D721Med (cell line): ENCODE results near the gene SHB.

Experiments used
- DNase-seq: peaks from one replicate; pipeline ENCODE4 v3.0.0; 2011; ENCODE audit warnings: low spot score; ENCODE audit not compliant: insufficient read length
- FAIRE-seq: peaks from 2 replicates; lab custom pipeline; 2011; peaks lifted over from hg19 to GRCh38; lab: Jason Lieb, UNC
- TF ChIP-seq, protein P1 (sequence below): IDR thresholded peaks from 2 replicates; pipeline ENCODE4 v1.5.1; 2012; ENCODE audit warnings: mild to moderate bottlenecking, control low read depth; ENCODE audit not compliant: insufficient read depth; ENCODE audit errors: missing control alignments

SHB gene

DNA sequence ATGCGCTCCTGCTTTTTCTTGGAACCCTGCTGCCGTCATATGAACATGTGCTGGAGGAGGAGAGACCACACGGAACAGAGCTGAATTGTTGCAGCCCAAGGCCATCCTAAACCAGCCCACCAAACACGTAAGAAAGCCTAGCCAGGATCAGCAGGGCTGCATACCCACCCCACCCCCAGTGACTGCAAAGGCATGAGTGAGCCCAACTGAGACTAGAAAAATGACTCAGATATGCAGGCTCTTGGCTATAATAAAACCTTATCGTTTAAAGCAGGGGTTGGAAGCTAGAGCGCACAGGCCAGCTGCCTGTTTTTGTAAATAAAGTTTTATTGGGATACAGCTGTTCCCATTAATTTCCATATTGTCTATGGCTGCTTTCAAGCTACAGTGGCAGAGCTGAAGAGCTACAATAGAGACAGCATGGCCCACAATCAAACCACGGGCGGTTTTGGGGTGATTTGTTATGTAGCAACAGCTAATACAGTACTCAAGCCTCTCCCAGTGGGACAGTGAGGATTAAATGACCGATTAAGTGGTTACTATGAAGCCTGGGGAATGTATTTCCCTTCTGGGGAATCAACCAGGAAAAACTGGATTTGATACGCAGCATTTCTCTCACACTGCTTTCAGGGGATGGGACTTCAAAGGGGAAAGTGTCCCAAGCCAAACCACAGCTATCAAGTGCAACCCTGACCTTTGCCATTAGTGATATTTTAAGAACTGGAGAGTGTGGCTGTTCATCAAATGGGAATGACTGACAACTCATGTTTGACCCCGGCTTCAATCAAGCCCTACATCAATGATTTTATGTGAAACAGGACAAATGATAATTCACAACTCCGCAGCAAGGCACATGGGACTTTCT lies 6.3 kb downstream of the SHB start:
- FAIRE-seq (no peak), DNase-seq (no peak)
- TF ChIP-seq, protein P1, sequence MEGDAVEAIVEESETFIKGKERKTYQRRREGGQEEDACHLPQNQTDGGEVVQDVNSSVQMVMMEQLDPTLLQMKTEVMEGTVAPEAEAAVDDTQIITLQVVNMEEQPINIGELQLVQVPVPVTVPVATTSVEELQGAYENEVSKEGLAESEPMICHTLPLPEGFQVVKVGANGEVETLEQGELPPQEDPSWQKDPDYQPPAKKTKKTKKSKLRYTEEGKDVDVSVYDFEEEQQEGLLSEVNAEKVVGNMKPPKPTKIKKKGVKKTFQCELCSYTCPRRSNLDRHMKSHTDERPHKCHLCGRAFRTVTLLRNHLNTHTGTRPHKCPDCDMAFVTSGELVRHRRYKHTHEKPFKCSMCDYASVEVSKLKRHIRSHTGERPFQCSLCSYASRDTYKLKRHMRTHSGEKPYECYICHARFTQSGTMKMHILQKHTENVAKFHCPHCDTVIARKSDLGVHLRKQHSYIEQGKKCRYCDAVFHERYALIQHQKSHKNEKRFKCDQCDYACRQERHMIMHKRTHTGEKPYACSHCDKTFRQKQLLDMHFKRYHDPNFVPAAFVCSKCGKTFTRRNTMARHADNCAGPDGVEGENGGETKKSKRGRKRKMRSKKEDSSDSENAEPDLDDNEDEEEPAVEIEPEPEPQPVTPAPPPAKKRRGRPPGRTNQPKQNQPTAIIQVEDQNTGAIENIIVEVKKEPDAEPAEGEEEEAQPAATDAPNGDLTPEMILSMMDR, result no peak

DNA sequence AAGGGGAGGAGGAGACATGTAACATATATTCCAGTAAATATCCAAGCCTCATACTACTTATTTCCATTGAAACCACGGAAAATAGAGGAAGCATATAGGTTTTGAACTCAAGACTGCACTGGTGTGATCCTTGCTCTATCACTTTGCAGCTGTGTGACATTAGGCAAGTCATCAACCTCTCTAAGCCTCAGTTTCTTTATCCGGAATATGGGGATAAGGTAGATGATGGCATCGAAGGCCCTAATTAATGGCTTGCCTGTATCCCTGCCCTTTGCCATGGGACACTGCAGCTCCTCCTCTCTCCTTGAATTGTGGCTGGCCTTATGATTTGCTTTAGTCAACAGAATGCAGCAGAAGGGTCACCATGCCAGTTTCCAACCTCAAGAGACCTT lies 6.9 kb downstream of the SHB start:
- TF ChIP-seq, protein P1, result no peak
- DNase-seq (no peak), FAIRE-seq (no peak)

DNA sequence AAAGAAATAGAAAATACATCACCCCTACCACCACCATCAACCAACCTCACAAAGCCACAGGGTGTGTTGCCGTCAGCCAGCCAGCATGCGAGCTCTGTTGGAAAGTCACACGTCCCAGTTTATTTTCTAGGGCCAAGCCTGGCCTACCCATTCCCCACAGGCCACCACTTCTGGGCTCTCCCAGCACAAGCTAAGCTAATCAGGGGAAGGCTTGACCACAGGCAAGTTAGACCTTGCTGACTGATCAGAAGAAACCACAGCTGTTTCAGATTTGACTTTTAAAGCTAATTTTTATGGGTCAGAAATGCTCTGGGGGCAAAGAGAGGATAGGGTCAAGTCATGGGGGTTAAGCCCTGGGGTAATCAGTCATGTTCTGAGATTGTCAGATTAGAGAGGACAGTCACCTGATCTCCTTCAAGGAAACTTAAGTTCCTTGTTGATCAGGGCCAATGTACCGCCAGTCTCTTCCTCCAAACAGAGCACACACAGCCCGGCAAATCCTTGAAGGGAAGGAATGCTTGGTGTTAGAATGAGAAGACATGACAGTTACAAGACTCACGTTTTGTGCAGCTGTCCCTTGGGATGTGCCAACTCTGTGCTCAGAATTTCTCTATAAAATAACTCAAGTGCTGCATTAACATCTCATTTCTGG lies 7.6 kb downstream of the SHB start:
- DNase-seq (no peak), FAIRE-seq (no peak)
- TF ChIP-seq, protein P1, result no peak

DNA sequence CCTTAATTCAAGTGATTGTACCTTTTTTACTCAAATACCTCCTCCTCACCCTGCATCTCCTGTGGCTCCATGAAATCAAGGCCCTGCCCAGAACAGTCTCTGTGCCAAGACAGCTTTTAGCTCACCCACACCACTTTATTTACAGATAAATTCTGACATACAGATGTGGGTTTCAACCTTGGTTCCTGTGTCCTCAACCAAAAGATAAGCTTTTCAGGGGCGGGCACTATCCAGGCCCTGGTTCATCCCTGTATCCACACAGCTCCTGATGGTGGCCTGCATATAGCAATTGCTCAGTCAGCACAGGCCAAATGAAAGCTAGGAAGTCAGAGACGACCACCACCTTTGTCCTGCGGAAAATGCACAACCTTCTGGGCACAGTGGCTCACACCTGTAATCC lies 8.3 kb downstream of the SHB start:
- DNase-seq (no peak), FAIRE-seq (no peak)
- TF ChIP-seq, protein P1, result no peak

DNA sequence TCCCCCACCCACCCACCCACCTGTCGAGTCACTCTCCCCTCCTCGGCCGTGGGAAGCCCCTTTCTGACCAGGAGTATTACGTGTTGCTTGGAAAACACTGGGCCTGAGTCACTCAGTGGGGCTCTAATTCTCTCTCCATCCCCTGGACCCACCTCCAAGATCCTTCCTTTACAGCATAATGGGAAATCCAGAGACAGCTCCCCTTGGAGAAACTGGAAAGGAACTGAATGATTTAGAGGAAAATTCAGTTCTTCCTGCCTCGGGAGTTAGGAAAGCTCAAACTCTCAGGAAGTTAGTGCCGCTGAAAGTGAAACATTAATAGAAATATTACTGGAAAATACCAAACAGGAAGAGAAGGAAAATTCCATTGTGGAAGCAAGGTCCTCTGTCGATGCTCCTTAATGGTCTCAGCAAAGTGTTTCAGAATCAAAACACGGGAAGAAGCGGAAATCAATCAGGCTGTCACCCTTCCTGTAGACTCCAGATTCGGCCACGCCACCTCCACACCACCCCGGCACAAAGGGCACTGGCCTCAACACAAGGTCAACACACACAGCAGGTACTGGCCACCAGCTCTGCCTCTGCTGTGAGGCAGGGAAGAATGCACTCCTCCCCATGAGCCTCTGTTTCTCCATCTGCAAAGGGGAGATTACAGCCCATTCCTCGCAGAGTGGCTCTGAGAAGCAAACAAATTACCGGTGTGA lies 9.6 kb downstream of the SHB start:
- FAIRE-seq (no peak), DNase-seq (no peak)
- TF ChIP-seq, protein P1, result no peak

DNA sequence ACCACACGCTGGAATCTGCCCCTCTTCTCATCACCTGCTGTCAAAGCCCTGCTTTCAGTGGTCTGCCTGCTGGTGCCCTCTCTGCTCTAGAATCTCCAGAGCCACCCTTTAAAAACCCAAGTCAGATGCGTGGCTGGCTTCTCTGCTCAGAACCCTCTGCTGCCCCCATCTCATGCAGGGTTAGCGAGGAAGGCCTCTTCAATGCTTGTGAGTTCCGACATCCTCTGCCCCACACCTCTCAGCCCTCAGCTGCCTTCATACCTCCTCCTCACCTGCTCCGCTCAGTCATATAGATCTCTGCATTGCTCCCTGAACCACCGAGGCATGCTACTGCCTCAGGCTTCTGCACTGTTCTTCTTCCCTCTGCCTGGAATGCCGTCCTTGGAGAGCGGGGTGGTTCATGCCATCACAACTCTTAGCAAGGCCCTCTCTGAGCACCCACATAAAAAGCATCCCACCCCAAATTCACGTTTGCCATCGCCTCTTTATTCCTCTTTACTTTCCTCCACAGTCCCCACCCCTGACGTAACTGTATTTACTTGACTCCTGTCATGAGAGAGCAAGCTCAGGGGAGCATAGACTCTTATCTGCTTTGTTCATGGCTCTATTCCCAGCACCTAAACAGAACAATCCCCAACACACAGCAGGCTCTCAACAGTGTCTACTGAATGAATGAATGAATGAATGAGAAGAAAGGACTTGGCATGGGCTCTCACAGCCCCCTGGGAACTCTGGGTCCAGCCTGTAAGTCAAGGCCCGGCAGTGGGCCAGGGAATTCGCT lies 10.4 kb downstream of the SHB start:
- FAIRE-seq, result no peak
- DNase-seq, result no peak
- TF ChIP-seq, protein P1, result no peak
